ENCODE results near the gene PILRA. TPM values are rescaled to one million over a fixed set of nuclear protein-coding genes. Genes with fewer than 3 reads are reported as not detected.
A peak's percentile ranks its signal among the peaks of the same experiment; 100 is the strongest.
"Not testable (repeated sequence)": the region's sequence is repeated elsewhere in the genome, so short reads cannot be mapped to it uniquely, and the experiment has no call there.

PILRA gene
- polyA plus RNA-seq, 1 of the 3 experiments (the other 2 are of a cell fraction), result 0.89 TPM

- TF ChIP-seq YY1 (IDR thresholded peaks at IDR 0.05; ENCODE audit: low read depth), result no peak
- no peak for TF ChIP-seq GABPA (IDR thresholded peaks at IDR 0.05; ENCODE audit: low read depth)
- no peak for TF ChIP-seq IRF3 (IDR thresholded peaks at IDR 0.05; ENCODE audit: low read depth, low read length)
Measured at GRCh38 chr7:100380196-100380595, 6.9 kb downstream of the PILRA start (continued).

- H3K36me3 ChIP-seq (replicated peaks in 1 of 2; ENCODE audit: control insufficient read depth in 1 of 2, insufficient read depth in 2 of 2, low read length in 1 of 2); DNase-seq; H3K9me2 ChIP-seq; H3K79me2 ChIP-seq (ENCODE audit: insufficient read depth); H3K9ac ChIP-seq; H3F3A ChIP-seq (replicated peaks; ENCODE audit: insufficient read depth); H3K9me3 ChIP-seq; H3K4me2 ChIP-seq; H3K4me1 ChIP-seq (ENCODE audit: control insufficient read depth in 1 of 2, insufficient read depth in 2 of 2, low read depth in 1 of 2, low read length in 1 of 2); H3K27ac ChIP-seq (ENCODE audit: low read depth in 2 of 2, low read length in 1 of 2); H3K27me3 ChIP-seq (ENCODE audit: insufficient read depth); H2AFZ ChIP-seq (ENCODE audit: low read depth); H4K20me1 ChIP-seq (ENCODE audit: insufficient read depth); H3K4me3 ChIP-seq (ENCODE audit: low read depth in 2 of 2, low read length in 1 of 2): not testable (repeated sequence)
- WGBS (ENCODE audit: low lambda C conversion rate), result 68% methylated on average over 42 of the region's 49 CpGs
- ChIA-PET POLR2A (interaction anchor here (0.6 to 2.6 kb wide), 3 partner anchors 18 to 443 kb away, joined by 3 to 8 read pairs (median 3); partner anchors contain the start of genes MEPCE and ZCWPW1), CTCF (interaction anchor here (12.0 kb wide), 1 partner anchor 26 kb away, joined by 68 read pairs; no protein-coding TSS in a partner anchor)
Measured at GRCh38 chr7:100381531-100382233, 8.4 kb downstream of the PILRA start.

GRCh38 chr7:100382234-100382853 is 9.1 kb downstream of the PILRA start:
- H3K36me3 ChIP-seq (replicated peaks in 1 of 2; ENCODE audit: control insufficient read depth in 1 of 2, insufficient read depth in 2 of 2, low read length in 1 of 2); H3K9me3 ChIP-seq; H3K4me3 ChIP-seq (ENCODE audit: low read depth in 2 of 2, low read length in 1 of 2); H3K9ac ChIP-seq; H2AFZ ChIP-seq (ENCODE audit: low read depth); H3K79me2 ChIP-seq (ENCODE audit: insufficient read depth); H3K4me2 ChIP-seq; H3K27ac ChIP-seq (ENCODE audit: low read depth in 2 of 2, low read length in 1 of 2); H3K4me1 ChIP-seq (ENCODE audit: control insufficient read depth in 1 of 2, insufficient read depth in 2 of 2, low read depth in 1 of 2, low read length in 1 of 2); H3K9me2 ChIP-seq; H3K27me3 ChIP-seq (ENCODE audit: insufficient read depth); DNase-seq; H4K20me1 ChIP-seq (ENCODE audit: insufficient read depth); H3F3A ChIP-seq (replicated peaks; ENCODE audit: insufficient read depth): not testable (repeated sequence)
- ChIA-PET CTCF (interaction anchor here (12.0 kb wide), 1 partner anchor 25 kb away, joined by 68 read pairs; no protein-coding TSS in a partner anchor), POLR2A (interaction anchor here (1.3 to 2.6 kb wide), 2 partner anchors 17 to 46 kb away, joined by 3 to 8 read pairs; partner anchors contain the start of genes MEPCE and ZCWPW1)
- 67% methylated on average over 8 of the region's 8 CpGs for WGBS (ENCODE audit: low lambda C conversion rate)
- TF ChIP-seq RFX5 (IDR thresholded peaks at IDR 0.05; ENCODE audit: low read length), result peak; percentile 59; the same call in 1 of the 2 replicates

GRCh38 chr7:100384628-100385294 is 11.5 kb downstream of the PILRA start:
- 83% methylated on average over 6 of the region's 6 CpGs for WGBS (ENCODE audit: low lambda C conversion rate)
- ChIA-PET POLR2A (no interaction called here), CTCF (interaction anchor here (1.3 to 12.0 kb wide), 2 partner anchors 9 to 23 kb away, joined by 4 to 68 read pairs; no protein-coding TSS in a partner anchor)
- H3K4me1 ChIP-seq (ENCODE audit: control insufficient read depth in 1 of 2, insufficient read depth in 2 of 2, low read depth in 1 of 2, low read length in 1 of 2), result peaks cover 0 to under 1% of the 10 kb centered on the region in 2 experiments; a peak in 2 of 4 replicates
- no peak overlapping the region for H3K9ac ChIP-seq
- DNase-seq, result no peak
- no peaks in the 10 kb centered on the region for H4K20me1 ChIP-seq (ENCODE audit: insufficient read depth)
- no peaks in the 10 kb centered on the region for H3K36me3 ChIP-seq (replicated peaks in 1 of 2; ENCODE audit: control insufficient read depth in 1 of 2, insufficient read depth in 2 of 2, low read length in 1 of 2)
- H2AFZ ChIP-seq (ENCODE audit: low read depth), result no peak overlapping the region
- no peaks in the 10 kb centered on the region for H3F3A ChIP-seq (replicated peaks; ENCODE audit: insufficient read depth)
- H3K79me2 ChIP-seq (ENCODE audit: insufficient read depth), result no peaks in the 10 kb centered on the region
- H3K27ac ChIP-seq (ENCODE audit: low read depth in 2 of 2, low read length in 1 of 2), result no peak overlapping the region
- no peaks in the 10 kb centered on the region for H3K27me3 ChIP-seq (ENCODE audit: insufficient read depth)
- no peaks in the 10 kb centered on the region for H3K9me2 ChIP-seq
- H3K9me3 ChIP-seq, result no peaks in the 10 kb centered on the region
- H3K4me3 ChIP-seq (ENCODE audit: low read depth in 2 of 2, low read length in 1 of 2), result no peak overlapping the region
- no peak overlapping the region for H3K4me2 ChIP-seq
- TF ChIP-seq, protein P1, sequence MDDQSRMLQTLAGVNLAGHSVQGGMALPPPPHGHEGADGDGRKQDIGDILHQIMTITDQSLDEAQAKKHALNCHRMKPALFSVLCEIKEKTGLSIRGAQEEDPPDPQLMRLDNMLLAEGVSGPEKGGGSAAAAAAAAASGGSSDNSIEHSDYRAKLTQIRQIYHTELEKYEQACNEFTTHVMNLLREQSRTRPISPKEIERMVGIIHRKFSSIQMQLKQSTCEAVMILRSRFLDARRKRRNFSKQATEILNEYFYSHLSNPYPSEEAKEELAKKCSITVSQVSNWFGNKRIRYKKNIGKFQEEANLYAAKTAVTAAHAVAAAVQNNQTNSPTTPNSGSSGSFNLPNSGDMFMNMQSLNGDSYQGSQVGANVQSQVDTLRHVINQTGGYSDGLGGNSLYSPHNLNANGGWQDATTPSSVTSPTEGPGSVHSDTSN (IDR thresholded peaks at IDR 0.05), result no peak
- TF ChIP-seq MXI1 (IDR thresholded peaks at IDR 0.05; ENCODE audit: low read depth, low read length), result no peak
- no peak for TF ChIP-seq RXRA (IDR thresholded peaks at IDR 0.05; ENCODE audit: borderline replicate concordance, low read depth)
- no peak for TF ChIP-seq USF1 (IDR thresholded peaks at IDR 0.05; ENCODE audit: borderline replicate concordance, low read depth)
- TF ChIP-seq, protein P2, sequence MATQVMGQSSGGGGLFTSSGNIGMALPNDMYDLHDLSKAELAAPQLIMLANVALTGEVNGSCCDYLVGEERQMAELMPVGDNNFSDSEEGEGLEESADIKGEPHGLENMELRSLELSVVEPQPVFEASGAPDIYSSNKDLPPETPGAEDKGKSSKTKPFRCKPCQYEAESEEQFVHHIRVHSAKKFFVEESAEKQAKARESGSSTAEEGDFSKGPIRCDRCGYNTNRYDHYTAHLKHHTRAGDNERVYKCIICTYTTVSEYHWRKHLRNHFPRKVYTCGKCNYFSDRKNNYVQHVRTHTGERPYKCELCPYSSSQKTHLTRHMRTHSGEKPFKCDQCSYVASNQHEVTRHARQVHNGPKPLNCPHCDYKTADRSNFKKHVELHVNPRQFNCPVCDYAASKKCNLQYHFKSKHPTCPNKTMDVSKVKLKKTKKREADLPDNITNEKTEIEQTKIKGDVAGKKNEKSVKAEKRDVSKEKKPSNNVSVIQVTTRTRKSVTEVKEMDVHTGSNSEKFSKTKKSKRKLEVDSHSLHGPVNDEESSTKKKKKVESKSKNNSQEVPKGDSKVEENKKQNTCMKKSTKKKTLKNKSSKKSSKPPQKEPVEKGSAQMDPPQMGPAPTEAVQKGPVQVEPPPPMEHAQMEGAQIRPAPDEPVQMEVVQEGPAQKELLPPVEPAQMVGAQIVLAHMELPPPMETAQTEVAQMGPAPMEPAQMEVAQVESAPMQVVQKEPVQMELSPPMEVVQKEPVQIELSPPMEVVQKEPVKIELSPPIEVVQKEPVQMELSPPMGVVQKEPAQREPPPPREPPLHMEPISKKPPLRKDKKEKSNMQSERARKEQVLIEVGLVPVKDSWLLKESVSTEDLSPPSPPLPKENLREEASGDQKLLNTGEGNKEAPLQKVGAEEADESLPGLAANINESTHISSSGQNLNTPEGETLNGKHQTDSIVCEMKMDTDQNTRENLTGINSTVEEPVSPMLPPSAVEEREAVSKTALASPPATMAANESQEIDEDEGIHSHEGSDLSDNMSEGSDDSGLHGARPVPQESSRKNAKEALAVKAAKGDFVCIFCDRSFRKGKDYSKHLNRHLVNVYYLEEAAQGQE (IDR thresholded peaks at IDR 0.05; ENCODE audit: low read depth, low read length), result no peak

All from SK-N-SH (cell line).